H1 (cell line): ENCODE data around the gene BOLL. TPM values are rescaled to one million over a fixed set of nuclear protein-coding genes. Genes with fewer than 3 reads are reported as not detected.

Experiments
- CBX5 ChIP-seq: fragments of 300-800, 300-1000 bp; sonication (generic); IDR thresholded peaks from 2 replicates; pipeline ENCODE4 v1.7.1; 2016; ENCODE audit warnings: antibody characterized with exemption, low read length, low read depth
- CEBPB ChIP-seq: IDR thresholded peaks from 2 replicates; pipeline ENCODE4 v1.6.1; 2012; ENCODE audit warnings: low read depth, low read length
- CHD7 ChIP-seq: fragments of 300-600 bp; sonication (generic); IDR thresholded peaks from 2 replicates; pipeline ENCODE4 v1.7.1; 2012; ENCODE audit warnings: low read length, moderate library complexity, mild to moderate bottlenecking, inconsistent platforms; ENCODE audit not compliant: insufficient replicate concordance
- FOSL1 ChIP-seq: IDR thresholded peaks from 2 replicates; pipeline ENCODE4 v1.6.1; 2011; ENCODE audit warnings: mild to moderate bottlenecking, low read depth, low read length, moderate library complexity; ENCODE audit not compliant: insufficient read depth
- POU5F1 ChIP-seq: IDR thresholded peaks from 2 replicates; pipeline ENCODE4 v1.6.1; 2011; ENCODE audit warnings: low read depth, mild to moderate bottlenecking, low read length, moderate library complexity
- RAD21 ChIP-seq, 2 experiments: IDR thresholded peaks in 1 of 2; conservative IDR thresholded peaks in 1 of 2; 2 replicates each; pipeline ENCODE4 v1.6.1; 2011; ENCODE audit warnings: low read depth in 2 of 2, low read length in 2 of 2, improper control_type of control experiment in 1 of 2, inconsistent platforms in 1 of 2, mild to moderate bottlenecking in 1 of 2, moderate library complexity in 1 of 2
- RBBP5 ChIP-seq: IDR thresholded peaks from 2 replicates; pipeline ENCODE4 v1.7.1; 2012; ENCODE audit warnings: low read depth, mild to moderate bottlenecking, inconsistent platforms, low read length, moderate library complexity, borderline replicate concordance
- RNF2 ChIP-seq: fragments of 200-900, 300-1000 bp; sonication (generic); IDR thresholded peaks from 2 replicates; pipeline ENCODE4 v1.7.1; 2016; ENCODE audit warnings: borderline replicate concordance, low read depth, mild to moderate bottlenecking, antibody characterized with exemption, low read length; ENCODE audit not compliant: poor library complexity, severe bottlenecking; ENCODE audit errors: missing control alignments
- RXRA ChIP-seq: IDR thresholded peaks from 2 replicates; pipeline ENCODE4 v1.6.1; 2011; ENCODE audit warnings: low read depth, mild to moderate bottlenecking, low read length, moderate library complexity; ENCODE audit not compliant: insufficient read depth
- SIRT6 ChIP-seq: IDR thresholded peaks from one replicate; pipeline ENCODE4 v1.7.1; 2012; ENCODE audit warnings: low read length, inconsistent platforms
- SP4 ChIP-seq: IDR thresholded peaks from 2 replicates; pipeline ENCODE4 v1.6.1; 2012; ENCODE audit warnings: low read length, inconsistent platforms
- TCF12 ChIP-seq: IDR thresholded peaks from 2 replicates; pipeline ENCODE4 v1.6.1; 2011; ENCODE audit warnings: low read depth, mild to moderate bottlenecking, low read length
- polyA plus RNA-seq, 7 experiments: library from polyadenylated mRNA; depleted of rRNA in 3 of 7; stranded (reverse) in 5 of 7; unstranded in 2 of 7; fragments of >200 nt in 5 of 7; fragments of 200-250 nt in 2 of 7; gene quantifications; 1 replicate in 5 of 7; 2 replicates in 1 of 7; 4 replicates in 1 of 7; pipeline versions ENCODE4 v1.2.1 to v1.2.3, GENCODE V29; 2011 to 2013; ENCODE audit warnings: missing spikeins in 2 of 7, mixed read lengths in 2 of 7
- total RNA-seq: library from RNA; stranded (reverse); fragmentation: NEBNext Ultra II Directional; extraction: Animal tissue kit (Norgen Biotek cat#: 25700); gene quantifications from 2 replicates; pipeline ENCODE4 v1.2.1, GENCODE V29; 2021

BOLL gene
- total and polyA plus RNA-seq, 2 of the 8 experiments (the other 6 are each of a cell fraction or from before 2014, with no cell fraction given) = not detected

GRCh38 chr2:197801033-197801432, 15.9 kb upstream of the BOLL start (continued):
- TF ChIP-seq CHD7 = no peak
- TF ChIP-seq FOSL1 = no peak
- TF ChIP-seq POU5F1 = no peak
- no peak for TF ChIP-seq RXRA
- TF ChIP-seq CEBPB = no peak
- no peak for TF ChIP-seq TCF12
- no peak for TF ChIP-seq RAD21 (IDR thresholded peaks at IDR 0.05 in 1 of 2, conservative IDR thresholded peaks at IDR 0.05 in 1 of 2; ENCODE audit: low read depth in 2 of 2, low read length in 2 of 2)
- TF ChIP-seq RNF2 = no peak
- TF ChIP-seq SIRT6 = no peak
- TF ChIP-seq CBX5 = no peak
- no peak for TF ChIP-seq RBBP5
- TF ChIP-seq SP4 = no peak
